ENCODE measurements around the gene SMAD6. TPM values are rescaled to one million over a fixed set of nuclear protein-coding genes. Genes with fewer than 3 reads are reported as not detected.

The SMAD6 gene
- total RNA-seq, 4 donors from 2014 or later: 59.3 to 118 (median 62.3) TPM

DNA sequence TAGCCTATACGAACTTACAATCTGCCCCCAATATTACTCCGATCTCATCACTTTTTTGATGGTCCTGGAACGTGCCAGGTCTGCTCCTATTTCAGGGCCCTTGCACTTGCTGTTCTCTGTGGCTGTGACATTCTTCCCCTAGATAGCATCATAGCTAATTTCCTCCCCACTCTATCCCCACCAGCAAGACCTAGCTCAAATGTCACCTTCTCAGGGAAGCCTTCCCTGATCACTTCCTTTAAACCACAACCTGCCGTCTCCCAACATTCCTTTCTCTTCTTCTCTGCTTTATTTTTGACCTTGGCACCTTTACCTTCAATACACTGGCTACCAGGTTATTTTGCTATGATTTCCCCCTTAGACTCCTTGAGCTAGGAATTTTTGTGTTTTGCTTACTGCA lies 5.3 kb upstream of the SMAD6 start:
- intact Hi-C loops (cut with DNase I): loop anchor here (5.0 kb wide), 2 partner anchors 74 to 94 kb away; no protein-coding TSS in a partner anchor
- 88 to 90% methylated on average over 4 of the region's 4 CpGs for WGBS, 2 donors
- no peak for DNase-seq
- Histone ChIP-seq H3K27ac (no peak overlapping the region), H3K36me3 (no peaks in the 10 kb centered on the region), H3K27me3 (no peaks in the 10 kb centered on the region), H3K9me3 (no peaks in the 10 kb centered on the region), H3K4me1 (peaks cover 0 to 10% of the 10 kb centered on the region in 2 donors), H3K4me3 (replicated peaks in 1 of 3) (no peak overlapping the region)
- TF ChIP-seq, protein P1, sequence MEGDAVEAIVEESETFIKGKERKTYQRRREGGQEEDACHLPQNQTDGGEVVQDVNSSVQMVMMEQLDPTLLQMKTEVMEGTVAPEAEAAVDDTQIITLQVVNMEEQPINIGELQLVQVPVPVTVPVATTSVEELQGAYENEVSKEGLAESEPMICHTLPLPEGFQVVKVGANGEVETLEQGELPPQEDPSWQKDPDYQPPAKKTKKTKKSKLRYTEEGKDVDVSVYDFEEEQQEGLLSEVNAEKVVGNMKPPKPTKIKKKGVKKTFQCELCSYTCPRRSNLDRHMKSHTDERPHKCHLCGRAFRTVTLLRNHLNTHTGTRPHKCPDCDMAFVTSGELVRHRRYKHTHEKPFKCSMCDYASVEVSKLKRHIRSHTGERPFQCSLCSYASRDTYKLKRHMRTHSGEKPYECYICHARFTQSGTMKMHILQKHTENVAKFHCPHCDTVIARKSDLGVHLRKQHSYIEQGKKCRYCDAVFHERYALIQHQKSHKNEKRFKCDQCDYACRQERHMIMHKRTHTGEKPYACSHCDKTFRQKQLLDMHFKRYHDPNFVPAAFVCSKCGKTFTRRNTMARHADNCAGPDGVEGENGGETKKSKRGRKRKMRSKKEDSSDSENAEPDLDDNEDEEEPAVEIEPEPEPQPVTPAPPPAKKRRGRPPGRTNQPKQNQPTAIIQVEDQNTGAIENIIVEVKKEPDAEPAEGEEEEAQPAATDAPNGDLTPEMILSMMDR (IDR thresholded peaks at IDR 0.05): no peak
- TF ChIP-seq POLR2A (IDR thresholded peaks at IDR 0.05): no peak

GRCh38 chr15:66698318-66698961 lies 3.6 kb upstream of the SMAD6 start:
- Histone ChIP-seq H3K36me3 (no peaks in the 10 kb centered on the region), H3K27me3 (no peaks in the 10 kb centered on the region), H3K9me3 (no peaks in the 10 kb centered on the region), H3K4me1 (peaks cover 0 to 10% of the 10 kb centered on the region in 2 donors), H3K4me3 (replicated peaks in 1 of 3) (no peak overlapping the region), H3K27ac (no peak overlapping the region)
- DNase-seq: peak; percentile 69 to 73
- intact Hi-C loops (cut with DNase I): loop anchor here (5.0 kb wide), 2 partner anchors 76 to 96 kb away; no protein-coding TSS in a partner anchor
- TF ChIP-seq POLR2A (IDR thresholded peaks at IDR 0.05): no peak
- TF ChIP-seq, protein P1 (IDR thresholded peaks at IDR 0.05): peak; percentile 42 to 83 (median 60)
- 37 to 39% methylated on average over 6 of the region's 6 CpGs for WGBS, 2 donors

- intact Hi-C loops (cut with DNase I): loop anchor here (5.0 kb wide), 2 partner anchors 77 to 97 kb away; no protein-coding TSS in a partner anchor
Measured at GRCh38 chr15:66698971-66699370, 3.1 kb upstream of the SMAD6 start.

GRCh38 chr15:66700412-66700801 lies 1.6 kb upstream of the SMAD6 start:
- TF ChIP-seq, protein P1 (IDR thresholded peaks at IDR 0.05): no peak
- TF ChIP-seq POLR2A (IDR thresholded peaks at IDR 0.05): no peak
- intact Hi-C loops (cut with DNase I): loop anchor here (5.0 kb wide), 2 partner anchors 72 to 147 kb away; no protein-coding TSS in a partner anchor
- no peaks in the 10 kb centered on the region for H3K27me3 ChIP-seq
- peak overlapping the region in 2 of 3 donors; percentile 27 to 29 for H3K4me3 ChIP-seq (replicated peaks in 1 of 3)
- peak overlapping the region in 2 of 3 donors; percentile 0 to 54 for H3K27ac ChIP-seq
- 18 to 20% methylated on average over 12 to 13 of the region's 13 CpGs for WGBS, 2 donors
- no peaks in the 10 kb centered on the region for H3K36me3 ChIP-seq
- no peaks in the 10 kb centered on the region for H3K9me3 ChIP-seq
- no peak for DNase-seq
- H3K4me1 ChIP-seq: peaks cover 12 to 17% of the 10 kb centered on the region in 2 donors

More at GRCh38 chr15:66698971-66699370, 3.1 kb upstream of the SMAD6 start:
- TF ChIP-seq, protein P1 (IDR thresholded peaks at IDR 0.05): no peak
- TF ChIP-seq POLR2A (IDR thresholded peaks at IDR 0.05): no peak
- no peak overlapping the region for H3K27ac ChIP-seq
- no peaks in the 10 kb centered on the region for H3K27me3 ChIP-seq
- WGBS, 2 donors: 93 to 94% methylated on average over 5 to 6 of the region's 6 CpGs
- H3K4me1 ChIP-seq: peaks cover 0 to 10% of the 10 kb centered on the region in 2 donors
- no peaks in the 10 kb centered on the region for H3K9me3 ChIP-seq
- H3K4me3 ChIP-seq (replicated peaks in 1 of 3): no peak overlapping the region
- no peak for DNase-seq
- H3K36me3 ChIP-seq: no peaks in the 10 kb centered on the region

GRCh38 chr15:66700802-66701421 lies 1.1 kb upstream of the SMAD6 start:
- TF ChIP-seq, protein P1 (IDR thresholded peaks at IDR 0.05): no peak
- TF ChIP-seq POLR2A (IDR thresholded peaks at IDR 0.05): peak in 1 of 2 donors; percentile 39
- H3K27ac ChIP-seq: peak overlapping the region; percentile 78 to 87 (median 82)
- no peaks in the 10 kb centered on the region for H3K36me3 ChIP-seq
- DNase-seq: peak; percentile 98
- no peaks in the 10 kb centered on the region for H3K9me3 ChIP-seq
- no peaks in the 10 kb centered on the region for H3K27me3 ChIP-seq
- peaks cover 17 to 22% of the 10 kb centered on the region in 2 donors for H3K4me1 ChIP-seq
- intact Hi-C loops (cut with DNase I): loop anchor here (5.0 kb wide), 2 partner anchors 71 to 146 kb away; no protein-coding TSS in a partner anchor
- peak overlapping the region in 2 of 3 donors; percentile 45 to 80 for H3K4me3 ChIP-seq (replicated peaks in 1 of 3)
- WGBS, 2 donors: 0% methylated on average over 2 to 26 of the region's 68 CpGs
